Measurements from ENCODE around the gene CIAO1. TPM values are rescaled to one million over a fixed set of nuclear protein-coding genes. Genes with fewer than 3 reads are reported as not detected.

The CIAO1 gene
- total and polyA plus RNA-seq, 2 of the 13 experiments (the other 11 are each of a cell fraction or from before 2014, with no cell fraction given): 99.3 to 120 TPM

DNA sequence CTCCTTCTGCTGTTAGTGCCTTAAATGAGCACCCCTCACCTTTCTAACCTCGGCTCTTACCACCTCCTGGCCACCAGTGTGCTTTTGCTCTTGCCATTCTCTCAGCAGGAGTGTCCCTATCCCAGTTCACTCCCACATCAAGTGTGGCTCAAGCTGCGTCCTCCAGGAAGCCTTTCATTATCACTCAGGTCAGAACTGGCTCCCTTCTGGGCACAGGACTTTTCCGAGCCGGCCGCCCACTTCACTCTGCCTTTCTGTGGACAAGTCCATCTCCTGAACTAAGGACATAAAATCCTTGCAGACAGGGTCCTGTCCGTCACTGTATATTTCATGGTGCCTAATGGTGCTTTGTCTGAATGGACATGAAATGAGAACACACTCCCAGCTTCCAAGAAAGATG, 15.8 kb upstream of the CIAO1 start:
- in situ Hi-C loops (cut with HindIII; ENCODE audit: extremely low pct_ligation_motif_present, low pct_unique_long_range_greater_than_20kb): no loop called here
- Histone ChIP-seq H3K79me2 (ENCODE audit: insufficient read depth, low read length) (no peaks in the 10 kb centered on the region), H2AFZ (ENCODE audit: low read length) (no peak overlapping the region), H3K9ac (ENCODE audit: insufficient read depth, low read depth, low read length) (no peak overlapping the region), H3K4me1 (ENCODE audit: insufficient read depth, low read length) (peaks cover 25% of the 10 kb centered on the region), H4K20me1 (ENCODE audit: insufficient read depth, low read length) (no peaks in the 10 kb centered on the region), H3K36me3 (replicated peaks in 1 of 2; ENCODE audit: control insufficient read depth in 1 of 2, insufficient read depth in 2 of 2, low read length in 2 of 2) (peaks cover 18 to 29% of the 10 kb centered on the region in 2 experiments), H3K27ac (ENCODE audit: extremely low read length, insufficient read depth, low read length) (no peak overlapping the region), H3K4me2 (ENCODE audit: low read depth, low read length) (no peak overlapping the region), H3K9me3 (ENCODE audit: low read length) (no peaks in the 10 kb centered on the region), H3K4me3 (replicated peaks in 1 of 3; ENCODE audit: insufficient read depth in 1 of 3, low read depth in 2 of 3, low read length in 3 of 3) (no peak overlapping the region), H3K27me3 (ENCODE audit: control insufficient read depth in 1 of 2, insufficient read depth in 2 of 2, low read length in 2 of 2) (no peaks in the 10 kb centered on the region)
- POLR2A ChIA-PET: interaction anchor here (3.8 to 6.5 kb wide), 2 partner anchors 11 to 17 kb away, joined by 35 to 63 read pairs; partner anchors contain the start of genes CIAO1 and TMEM127
- ATAC-seq: no peak
- CTCF ChIA-PET (ENCODE audit: low intra/inter-chr PET ratio, low total read pairs): no interaction called here
- TF ChIP-seq, protein P1, sequence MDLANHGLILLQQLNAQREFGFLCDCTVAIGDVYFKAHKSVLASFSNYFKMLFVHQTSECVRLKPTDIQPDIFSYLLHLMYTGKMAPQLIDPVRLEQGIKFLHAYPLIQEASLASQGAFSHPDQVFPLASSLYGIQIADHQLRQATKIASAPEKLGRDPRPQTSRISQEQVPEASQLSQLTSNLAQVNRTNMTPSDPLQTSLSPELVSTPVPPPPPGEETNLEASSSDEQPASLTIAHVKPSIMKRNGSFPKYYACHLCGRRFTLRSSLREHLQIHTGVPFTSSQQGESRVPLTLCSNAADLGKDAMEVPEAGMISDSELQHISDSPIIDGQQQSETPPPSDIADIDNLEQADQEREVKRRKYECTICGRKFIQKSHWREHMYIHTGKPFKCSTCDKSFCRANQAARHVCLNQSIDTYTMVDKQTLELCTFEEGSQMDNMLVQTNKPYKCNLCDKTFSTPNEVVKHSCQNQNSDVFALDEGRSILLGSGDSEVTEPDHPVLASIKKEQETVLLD (CRISPR knock-in tag; IDR thresholded peaks at IDR 0.05; ENCODE audit: low read depth): no peak
- TF ChIP-seq, protein P2, sequence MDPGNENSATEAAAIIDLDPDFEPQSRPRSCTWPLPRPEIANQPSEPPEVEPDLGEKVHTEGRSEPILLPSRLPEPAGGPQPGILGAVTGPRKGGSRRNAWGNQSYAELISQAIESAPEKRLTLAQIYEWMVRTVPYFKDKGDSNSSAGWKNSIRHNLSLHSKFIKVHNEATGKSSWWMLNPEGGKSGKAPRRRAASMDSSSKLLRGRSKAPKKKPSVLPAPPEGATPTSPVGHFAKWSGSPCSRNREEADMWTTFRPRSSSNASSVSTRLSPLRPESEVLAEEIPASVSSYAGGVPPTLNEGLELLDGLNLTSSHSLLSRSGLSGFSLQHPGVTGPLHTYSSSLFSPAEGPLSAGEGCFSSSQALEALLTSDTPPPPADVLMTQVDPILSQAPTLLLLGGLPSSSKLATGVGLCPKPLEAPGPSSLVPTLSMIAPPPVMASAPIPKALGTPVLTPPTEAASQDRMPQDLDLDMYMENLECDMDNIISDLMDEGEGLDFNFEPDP (CRISPR knock-in tag; conservative IDR thresholded peaks at IDR 0.05): 0 out of 2 replicates have a peak, but pooled peaks have one; percentile 54
- TF ChIP-seq BHLHE40 (IDR thresholded peaks at IDR 0.05; ENCODE audit: low read length) (no peak), MBNL3 (CRISPR knock-in tag; conservative IDR thresholded peaks at IDR 0.05) (no peak), POLR2G (IDR thresholded peaks at IDR 0.05; ENCODE audit: low read depth, low read length) (peak; percentile 44; the same call in 1 of the 2 replicates)
- BruUV-seq (replicated peaks): no TSS peak
- intact Hi-C loops (cut with micrococcal nuclease; ENCODE audit: unreplicated experiment): loop anchor here (5.0 kb wide), 1 partner anchor 257 kb away; the partner anchor contains the start of gene NEURL3
- WGBS (ENCODE audit: low lambda C conversion rate): 94% methylated on average over 6 of the region's 6 CpGs
- FAIRE-seq: no peak
- no peak for DNase-seq (ENCODE audit: low spot score)

Measured in HepG2 (cell line).